Peyer's patch (tissue), 4 donors: ENCODE results near the gene SPATA13.

ENCODE experiments used
- CTCF ChIP-seq, 6 experiments: fragments of 450-650 bp in 4 of 6; fragments of 200-600 bp in 2 of 6; sonication (generic) in 1 of 6; IDR thresholded peaks; one replicate each; pipeline ENCODE4 v1.5.1; 2017 to 2019; ENCODE audit warnings: antibody characterized with exemption in 6 of 6, mild to moderate bottlenecking in 3 of 6, moderate library complexity in 1 of 6
- POLR2A ChIP-seq, 2 donors: fragments of 450-650 bp; IDR thresholded peaks; one replicate each; pipeline ENCODE4 v1.5.1; 2017; ENCODE audit warnings: antibody characterized with exemption in 2 of 2, mild to moderate bottlenecking in 2 of 2, moderate library complexity in 2 of 2

- TF ChIP-seq CTCF (IDR thresholded peaks at IDR 0.05) (no peak), POLR2A (IDR thresholded peaks at IDR 0.05) (no peak)
These were observed 195.8 kb downstream of the SPATA13 start for GRCh38 chr13:24356270-24356669.
